Pancreas (tissue), 10 donors: Measurements from ENCODE around the gene DSCAML1. TPM values are rescaled to one million over a fixed set of nuclear protein-coding genes. Genes with fewer than 3 reads are reported as not detected.

Experiments used
- ATAC-seq, 4 donors: fragments of 200-7000 bp; cut with Tn5 transposase; one replicate each; pipeline versions ENCODE4 v1.8.0 to v1.9.1; 2020; ENCODE audit warnings: mild to moderate bottlenecking in 4 of 4, moderate library complexity in 4 of 4
- DNase-seq, 6 donors: peaks; one replicate each; pipeline ENCODE4 v3.0.0-alpha.2; 2020
- FAIRE-seq: peaks from 2 replicates; lab custom pipeline; 2012; peaks lifted over from hg19 to GRCh38; lab: Jason Lieb, UNC
- H3K27ac ChIP-seq, 4 donors: fragments of 200-600 bp; sonication (generic); 1 replicate in 3 of 4; 2 replicates in 1 of 4; pipeline versions ENCODE4 v1.5.0 to v1.8.0; 2020
- H3K27me3 ChIP-seq, 4 donors: fragments of 200-600 bp; one replicate each; pipeline ENCODE4 v1.8.0; 2021
- H3K36me3 ChIP-seq, 3 donors: fragments of 200-600 bp; sonication (generic) in 1 of 3; one replicate each; pipeline versions ENCODE4 v1.5.0 to v1.8.0; 2020 to 2021
- H3K4me1 ChIP-seq, 3 donors: fragments of 200-600 bp; one replicate each; pipeline ENCODE4 v1.8.0; 2021
- H3K4me3 ChIP-seq, 4 donors: fragments of 200-600 bp; sonication (generic) in 2 of 4; one replicate each; pipeline versions ENCODE4 v1.5.0 to v1.8.0; 2020 to 2021
- H3K9me3 ChIP-seq, 4 donors: fragments of 200-600 bp; one replicate each; pipeline ENCODE4 v1.8.0; 2021
- WGBS, 2 donors: extraction: QIAGEN DNeasy Blood & Tissue Kit; methylation state at CpG; one replicate each; pipeline ENCODE4 v1.1.7; 2013; 5-methylcytosine and 5-hydroxymethylcytosine counted together
- intact Hi-C, 3 donors: fragments of 100-400 bp; cut with DNase I; formaldehyde crosslinking; loops; one replicate each; pipeline versions ENCODE4 v1.11.1 to v1.14.2; 2022
- polyA plus RNA-seq, 2 donors: library from polyadenylated mRNA; stranded (reverse); fragments of 200-250 nt; gene quantifications; one replicate each; pipeline ENCODE4 v1.2.3, GENCODE V29; 2013
- total RNA-seq, 6 donors: library from RNA; stranded (reverse); fragmentation: NEBNext Ultra II Directional in 4 of 6; extraction: Animal tissue kit (Norgen Biotek cat#: 25700) in 4 of 6; gene quantifications; one replicate each; pipeline versions ENCODE4 v1.2.1 to v1.2.4, GENCODE V29; 2021 to 2023
- TF ChIP-seq, protein P1 (sequence below), 4 donors: fragments of 200-600 bp; sonication (generic) in 3 of 4; IDR thresholded peaks; one replicate each; pipeline versions ENCODE4 v1.5.0 to v1.8.0; 2021; ENCODE audit warnings: antibody characterized with exemption in 4 of 4
- donor health status: healthy with polysubstance abuse.
- donor health status: DM: no; HTN: no; CAD: no; lungs with moderate emphysema.
- donor health status: DM: no; HTN: no; CAD: no.
- donor health status: control.
- donor health status: control.
- donor health status: Bipolar disorder and iron deficiency.
- donor health status: DM: yes; HTN: yes; CAD: no.
- donor health status: DM: no; HTN: no; CAD: no.
- donor health status: DM: no; HTN: no; CAD: no.
- donor health status: DM: yes; HTN: yes; CAD: no.

The DSCAML1 gene
- total and polyA plus RNA-seq, 8 donors, result 0.69 to 2.7 (median 1.8) TPM

DNA sequence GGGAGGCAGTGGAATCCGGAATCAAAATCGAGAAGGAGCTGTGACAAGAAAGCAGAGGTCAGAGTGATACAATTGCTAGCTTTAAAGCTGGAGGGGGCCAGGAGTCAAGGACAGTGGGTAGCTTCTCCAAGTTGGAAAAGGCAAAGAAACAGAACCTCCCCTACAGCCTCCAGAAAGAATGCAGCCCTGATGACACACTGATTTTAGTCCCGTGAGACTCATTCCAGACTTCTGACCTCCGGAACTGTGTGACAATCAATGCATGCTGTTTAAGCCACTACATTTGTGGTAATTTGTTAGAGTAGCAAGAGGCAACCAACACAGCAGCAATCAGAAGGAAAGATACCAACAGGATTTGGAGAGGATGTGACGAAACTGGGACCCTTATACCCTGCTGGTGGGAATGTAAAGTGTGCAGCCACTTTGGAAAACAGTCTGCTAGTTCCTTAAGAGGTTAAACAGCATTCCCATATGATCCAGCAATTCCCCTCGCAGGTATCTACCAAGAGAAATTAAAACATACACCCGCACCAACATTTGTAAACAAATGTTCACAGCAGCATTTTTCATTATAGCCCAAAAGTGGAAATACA lies 66.7 kb downstream of the DSCAML1 start:
- Histone ChIP-seq H3K4me3 (no peak overlapping the region), H3K9me3 (no peaks in the 10 kb centered on the region), H3K36me3 (no peaks in the 10 kb centered on the region), H3K27me3 (no peaks in the 10 kb centered on the region), H3K4me1 (no peaks in the 10 kb centered on the region), H3K27ac (no peak overlapping the region)
- no peak for ATAC-seq
- DNase-seq, result no peak
- intact Hi-C loops, result no loop called here
- WGBS, 2 donors, result 59 to 61% methylated on average over 7 of the region's 7 CpGs
- TF ChIP-seq, protein P1, sequence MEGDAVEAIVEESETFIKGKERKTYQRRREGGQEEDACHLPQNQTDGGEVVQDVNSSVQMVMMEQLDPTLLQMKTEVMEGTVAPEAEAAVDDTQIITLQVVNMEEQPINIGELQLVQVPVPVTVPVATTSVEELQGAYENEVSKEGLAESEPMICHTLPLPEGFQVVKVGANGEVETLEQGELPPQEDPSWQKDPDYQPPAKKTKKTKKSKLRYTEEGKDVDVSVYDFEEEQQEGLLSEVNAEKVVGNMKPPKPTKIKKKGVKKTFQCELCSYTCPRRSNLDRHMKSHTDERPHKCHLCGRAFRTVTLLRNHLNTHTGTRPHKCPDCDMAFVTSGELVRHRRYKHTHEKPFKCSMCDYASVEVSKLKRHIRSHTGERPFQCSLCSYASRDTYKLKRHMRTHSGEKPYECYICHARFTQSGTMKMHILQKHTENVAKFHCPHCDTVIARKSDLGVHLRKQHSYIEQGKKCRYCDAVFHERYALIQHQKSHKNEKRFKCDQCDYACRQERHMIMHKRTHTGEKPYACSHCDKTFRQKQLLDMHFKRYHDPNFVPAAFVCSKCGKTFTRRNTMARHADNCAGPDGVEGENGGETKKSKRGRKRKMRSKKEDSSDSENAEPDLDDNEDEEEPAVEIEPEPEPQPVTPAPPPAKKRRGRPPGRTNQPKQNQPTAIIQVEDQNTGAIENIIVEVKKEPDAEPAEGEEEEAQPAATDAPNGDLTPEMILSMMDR (IDR thresholded peaks at IDR 0.05), result no peak
- FAIRE-seq, result no peak

DNA sequence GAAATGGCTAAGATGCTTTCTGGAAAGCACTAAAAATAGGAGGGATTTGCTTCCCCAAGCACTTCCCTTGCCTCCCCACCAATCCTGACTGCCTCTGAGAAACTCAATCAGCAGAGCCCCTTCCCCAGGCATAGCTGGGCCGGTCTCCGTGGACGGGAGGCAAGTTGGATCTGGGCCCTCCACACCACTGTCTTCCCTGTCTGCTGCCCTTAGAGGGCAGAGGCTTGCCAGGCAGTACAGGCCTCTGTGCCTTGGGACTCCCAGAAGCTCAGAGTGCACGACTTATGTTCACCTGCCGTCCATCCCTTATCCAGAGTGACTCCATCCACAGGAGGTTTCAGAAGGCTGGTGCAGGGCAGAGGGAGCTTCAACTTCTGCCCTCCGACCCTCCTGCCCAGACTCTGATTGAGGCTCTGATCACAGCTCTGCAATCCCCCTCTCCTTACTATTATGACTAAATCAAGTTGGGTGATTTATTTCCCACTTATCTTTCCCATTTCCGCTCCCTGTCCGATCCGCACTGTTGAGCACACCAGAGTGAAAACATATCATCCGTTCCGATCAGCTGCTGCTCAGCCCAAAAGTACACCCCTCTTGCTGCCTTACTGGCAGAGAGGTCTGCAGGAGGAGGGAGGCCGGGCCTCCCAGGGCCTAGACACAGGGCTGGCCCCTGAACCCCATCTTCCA lies 71.8 kb downstream of the DSCAML1 start:
- no peaks in the 10 kb centered on the region for H3K9me3 ChIP-seq
- TF ChIP-seq, protein P1 (IDR thresholded peaks at IDR 0.05), result no peak
- FAIRE-seq (no peak), DNase-seq (no peak), ATAC-seq (no peak)
- intact Hi-C loops, result no loop called here
- H3K27me3 ChIP-seq, result no peaks in the 10 kb centered on the region
- WGBS, 2 donors, result 79 to 82% methylated on average over 11 of the region's 12 CpGs
- H3K4me3 ChIP-seq, result no peak overlapping the region
- H3K27ac ChIP-seq, result no peak overlapping the region
- H3K36me3 ChIP-seq, result no peaks in the 10 kb centered on the region
- H3K4me1 ChIP-seq, result no peaks in the 10 kb centered on the region

DNA sequence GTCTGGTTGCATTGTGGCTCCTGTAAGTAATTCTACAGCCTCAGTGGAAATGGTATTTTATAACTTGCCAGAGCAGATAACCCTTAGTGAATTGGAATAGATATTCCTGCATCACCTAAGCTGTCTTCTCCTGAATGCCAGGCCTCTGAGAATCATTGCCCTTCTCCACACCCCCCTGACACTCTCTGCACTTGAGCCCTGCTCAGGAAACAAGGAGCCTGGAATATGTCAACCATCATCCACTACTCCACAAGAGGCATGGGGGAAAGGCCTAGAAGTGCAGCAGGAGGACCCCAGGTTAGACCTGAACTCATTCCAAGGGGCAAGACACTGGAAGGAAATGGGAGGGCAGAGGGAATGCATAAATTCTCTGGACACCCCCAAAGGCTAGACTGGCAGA lies 72.4 kb downstream of the DSCAML1 start:
- FAIRE-seq (no peak), DNase-seq (no peak), ATAC-seq (no peak)
- no peak overlapping the region for H3K27ac ChIP-seq
- no peaks in the 10 kb centered on the region for H3K9me3 ChIP-seq
- H3K27me3 ChIP-seq, result no peaks in the 10 kb centered on the region
- TF ChIP-seq, protein P1 (IDR thresholded peaks at IDR 0.05), result no peak
- intact Hi-C loops, result no loop called here
- no peaks in the 10 kb centered on the region for H3K4me1 ChIP-seq
- H3K4me3 ChIP-seq, result no peak overlapping the region
- H3K36me3 ChIP-seq, result no peaks in the 10 kb centered on the region

DNA sequence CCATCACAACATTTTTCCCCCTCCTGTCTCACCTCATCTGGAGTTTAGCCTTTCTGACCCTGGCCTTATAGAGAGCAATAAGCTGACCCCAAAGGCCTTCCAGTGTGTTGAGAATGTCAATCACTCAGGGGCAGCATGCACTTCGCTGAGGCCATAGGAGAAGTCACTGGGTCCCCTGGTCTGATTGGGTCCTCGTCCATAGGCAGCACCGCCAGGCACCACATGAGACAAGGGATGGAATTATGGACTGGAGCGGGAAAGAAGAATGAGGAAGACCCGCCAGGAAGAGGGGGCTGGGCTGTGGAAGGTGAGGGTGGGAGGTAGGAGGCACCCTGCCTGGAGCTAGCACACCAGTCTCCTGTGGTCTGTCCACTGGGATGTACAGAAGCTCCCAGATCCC lies 72.9 kb downstream of the DSCAML1 start:
- TF ChIP-seq, protein P1 (IDR thresholded peaks at IDR 0.05), result no peak
- no peak for DNase-seq
- 76 to 78% methylated on average over 5 of the region's 5 CpGs for WGBS, 2 donors

More for the DNA sequence above, 72.9 kb downstream of the DSCAML1 start:
- ATAC-seq (no peak), FAIRE-seq (no peak)
- Histone ChIP-seq H3K27me3 (no peaks in the 10 kb centered on the region), H3K27ac (no peak overlapping the region), H3K4me3 (no peak overlapping the region), H3K36me3 (no peaks in the 10 kb centered on the region), H3K9me3 (no peaks in the 10 kb centered on the region), H3K4me1 (no peaks in the 10 kb centered on the region)
- intact Hi-C loops, result no loop called here
